Effector CD4-positive, alpha-beta T cell (primary cell): ENCODE results near the gene H6PD.

Experiments used
- DNase-seq: peaks from one replicate; pipeline ENCODE4 v3.0.0-alpha.2; 2020

The H6PD gene

GRCh38 chr1:9261496-9261895 is 26.9 kb downstream of the H6PD start:
- no peak for DNase-seq

- DNase-seq = no peak
Observed at GRCh38 chr1:9262096-9262986, 27.8 kb downstream of the H6PD start.

DNA sequence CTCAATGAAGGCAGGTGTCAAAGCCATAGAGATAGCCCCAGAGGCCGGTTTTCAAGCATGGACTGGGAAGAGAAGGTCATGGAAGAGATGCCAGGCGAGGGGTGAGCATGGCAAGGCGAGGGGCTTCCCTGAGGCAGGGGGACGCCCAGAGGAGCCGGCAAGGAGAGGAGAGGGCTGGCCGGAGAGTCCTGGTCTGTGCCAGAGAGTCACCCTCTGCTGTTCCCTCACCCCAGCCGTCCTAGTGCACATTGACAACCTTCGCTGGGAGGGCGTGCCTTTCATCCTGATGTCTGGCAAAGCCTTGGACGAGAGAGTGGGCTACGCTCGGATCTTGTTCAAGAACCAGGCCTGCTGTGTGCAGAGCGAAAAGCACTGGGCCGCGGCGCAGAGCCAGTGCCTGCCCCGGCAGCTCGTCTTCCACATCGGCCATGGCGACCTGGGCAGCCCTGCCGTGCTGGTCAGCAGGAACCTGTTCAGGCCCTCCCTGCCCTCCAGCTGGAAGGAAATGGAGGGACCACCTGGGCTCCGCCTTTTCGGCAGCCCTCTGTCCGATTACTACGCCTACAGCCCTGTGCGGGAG is 28.8 kb downstream of the H6PD start:
- no peak for DNase-seq

GRCh38 chr1:9263984-9264872 is 29.7 kb downstream of the H6PD start:
- no peak for DNase-seq

GRCh38 chr1:9265037-9265436 is 30.5 kb downstream of the H6PD start:
- DNase-seq = no peak

GRCh38 chr1:9265968-9266367 is 31.4 kb downstream of the H6PD start:
- DNase-seq = no peak

DNA sequence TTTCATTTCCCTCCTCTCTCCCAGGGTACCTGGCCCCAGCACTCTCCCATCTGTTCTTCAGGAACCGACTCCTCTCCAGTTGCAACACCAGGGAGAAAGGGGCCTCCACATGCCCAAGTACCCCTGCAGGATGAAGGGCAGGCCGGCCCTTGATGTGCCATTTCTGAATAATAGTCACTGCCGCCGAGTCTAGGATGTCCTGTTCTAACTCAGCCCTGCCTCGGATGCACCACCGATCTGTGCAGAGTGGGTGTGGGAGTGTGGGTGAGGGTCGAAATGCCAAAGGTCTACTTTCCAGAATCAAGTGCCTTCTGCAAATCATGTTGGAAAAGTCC is 32.7 kb downstream of the H6PD start:
- no peak for DNase-seq

DNA sequence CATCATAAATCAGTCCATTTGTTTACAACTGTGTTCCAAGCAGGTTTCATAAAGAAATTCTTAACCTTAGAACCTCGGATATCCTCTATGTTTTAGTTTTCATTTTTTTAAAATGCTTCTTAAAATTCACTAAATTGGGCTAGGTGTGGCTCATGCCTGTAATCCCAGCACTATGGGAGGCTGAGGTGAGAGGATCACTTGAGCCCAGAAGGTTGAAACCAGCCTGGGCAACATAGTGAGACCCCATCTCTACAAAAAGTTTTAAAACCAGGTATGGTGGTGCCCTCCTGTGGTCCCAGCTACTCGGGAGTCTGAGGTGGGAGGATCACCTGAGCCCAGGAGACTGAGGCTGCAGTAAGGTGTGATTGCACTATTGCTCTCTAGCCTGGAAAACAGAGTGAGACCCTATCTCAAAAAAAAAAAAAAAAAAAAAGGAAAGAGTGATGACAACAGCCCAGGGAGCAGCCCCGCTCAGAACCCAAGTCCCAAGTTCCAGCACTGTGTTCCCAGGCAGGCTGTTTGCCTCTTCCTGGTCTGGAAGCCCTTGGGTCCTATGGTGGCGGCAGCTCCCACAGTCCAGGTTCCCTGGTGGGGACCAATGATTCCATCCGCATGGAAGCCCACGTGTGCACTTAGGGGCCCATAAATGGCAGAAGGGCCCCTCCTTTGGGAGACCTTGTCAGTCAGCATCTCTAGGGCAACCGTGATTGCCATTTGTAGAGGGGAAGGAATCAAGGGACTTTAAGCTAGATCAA is 33.4 kb downstream of the H6PD start:
- DNase-seq = no peak

GRCh38 chr1:9269078-9269501 is 34.5 kb downstream of the H6PD start:
- no peak for DNase-seq

- no peak for DNase-seq
Observed at GRCh38 chr1:9269721-9270120, 35.1 kb downstream of the H6PD start.

- no peak for DNase-seq
Observed at GRCh38 chr1:9270290-9270883, 35.8 kb downstream of the H6PD start.

- DNase-seq = no peak
Observed at GRCh38 chr1:9271283-9271682, 36.7 kb downstream of the H6PD start.

DNA sequence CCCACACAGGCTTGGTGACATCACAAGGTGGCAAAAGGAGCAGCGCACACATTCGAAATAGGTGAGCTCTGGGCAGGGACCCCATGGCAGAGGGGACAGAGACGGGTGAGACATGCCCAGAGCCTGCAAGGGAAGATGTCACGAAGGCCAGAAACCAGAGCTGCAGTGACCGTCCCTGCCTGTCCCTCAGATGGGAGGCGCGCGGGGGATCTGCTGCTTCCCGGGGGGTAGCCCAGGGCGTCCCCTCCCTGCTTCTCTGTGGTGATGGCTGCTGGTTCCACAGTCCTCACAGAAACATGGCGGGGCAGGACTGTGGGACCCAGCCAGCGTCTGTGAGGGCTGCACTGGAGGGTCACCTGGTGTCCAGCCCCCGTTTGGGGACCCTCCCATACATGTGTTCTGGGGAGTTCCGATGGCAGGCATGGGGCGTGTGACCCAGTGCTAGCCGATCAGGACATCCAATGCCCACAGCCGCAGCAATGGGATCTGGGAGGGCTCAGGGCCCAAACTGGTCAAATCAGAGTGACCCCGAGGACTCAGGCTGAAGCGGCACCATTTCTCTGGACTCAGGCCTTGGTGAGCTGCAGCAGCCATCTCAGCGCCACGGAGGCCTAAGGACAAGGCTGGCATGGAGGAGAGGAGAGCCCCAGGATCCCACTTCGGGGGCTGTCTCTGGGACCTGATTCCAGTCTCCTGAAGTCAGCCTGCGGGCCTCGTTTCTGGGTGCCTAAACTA is 37.5 kb downstream of the H6PD start:
- DNase-seq = no peak

DNA sequence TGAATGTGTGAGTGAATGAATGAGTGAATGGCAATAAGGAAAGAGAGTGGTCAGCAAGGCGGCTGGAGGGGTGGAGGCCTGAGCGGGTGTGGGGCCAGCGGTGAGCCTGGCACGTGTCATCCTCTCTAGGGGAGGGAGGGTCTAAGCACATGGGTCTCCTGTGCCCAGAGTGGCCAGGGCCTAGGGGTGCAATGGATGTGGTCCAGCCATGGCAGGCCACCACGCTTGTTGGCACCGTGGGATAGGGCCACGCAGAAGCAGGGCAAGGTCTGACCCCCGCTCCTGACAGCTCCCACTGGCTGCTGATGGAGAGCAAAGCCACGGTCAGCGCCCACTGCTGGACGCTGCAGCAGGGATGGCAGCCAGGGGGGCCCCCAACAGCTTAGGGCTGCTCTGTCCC is 38.6 kb downstream of the H6PD start:
- DNase-seq = no peak

GRCh38 chr1:9275161-9275560 is 40.6 kb downstream of the H6PD start:
- DNase-seq = no peak

DNA sequence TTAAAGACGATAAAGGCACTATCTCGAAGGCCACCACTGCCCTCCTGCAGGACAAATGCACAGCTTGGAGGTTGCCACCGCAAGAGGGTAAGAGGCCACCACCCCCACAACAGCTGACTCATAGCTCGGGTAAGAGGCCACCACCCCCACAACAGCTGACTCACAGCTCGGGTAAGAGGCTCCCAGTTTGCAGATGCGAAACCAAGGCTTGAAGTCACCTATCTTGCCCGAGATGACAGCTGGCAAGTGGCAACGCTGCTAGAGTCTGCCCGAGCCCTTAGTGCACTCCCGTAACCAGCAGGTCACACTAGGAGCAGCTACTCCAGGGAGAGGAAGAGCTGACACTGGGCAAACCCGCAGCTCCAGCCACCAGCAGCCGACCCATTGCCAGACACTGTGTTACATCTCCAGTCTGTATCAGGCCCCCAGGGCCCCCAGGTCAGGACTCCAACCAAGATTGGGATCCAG is 41.0 kb downstream of the H6PD start:
- peak; percentile 16 for DNase-seq

GRCh38 chr1:9278116-9278515 is 43.5 kb downstream of the H6PD start:
- DNase-seq = no peak

- no peak for DNase-seq
Observed at GRCh38 chr1:9278585-9279153, 44.1 kb downstream of the H6PD start.

DNA sequence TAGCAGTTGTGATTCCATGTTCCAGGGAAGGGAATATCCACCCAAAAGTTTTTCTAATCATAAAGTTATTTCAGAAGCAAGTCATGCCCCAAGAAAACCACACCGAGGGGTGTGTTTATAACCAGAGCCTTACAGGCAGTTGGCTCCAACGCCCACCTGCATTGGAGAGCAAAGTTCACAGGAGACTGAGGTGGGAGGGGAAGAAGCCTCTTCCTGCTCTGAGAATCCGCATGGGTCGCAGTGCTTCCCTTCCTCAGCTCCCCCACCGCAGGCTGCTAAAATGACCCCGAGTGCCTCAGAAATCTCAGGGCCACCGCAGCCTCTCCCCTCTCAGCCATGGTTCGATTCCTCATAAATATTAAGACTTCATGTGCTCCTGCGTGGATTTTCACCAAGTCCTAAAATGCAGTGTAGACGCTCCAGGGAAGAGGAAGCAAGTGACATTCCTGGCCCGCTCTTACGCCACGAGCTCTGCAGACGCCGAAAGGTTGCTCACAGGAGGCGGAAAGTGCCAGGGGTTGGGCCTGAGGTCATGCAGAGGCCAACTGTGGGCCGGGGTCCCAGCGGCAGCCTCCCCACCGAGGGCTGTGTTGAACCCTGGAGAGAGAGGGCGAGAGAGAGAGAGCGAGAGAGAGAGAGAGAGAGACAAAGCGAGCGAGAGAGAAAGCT is 44.7 kb downstream of the H6PD start:
- DNase-seq = no peak

DNA sequence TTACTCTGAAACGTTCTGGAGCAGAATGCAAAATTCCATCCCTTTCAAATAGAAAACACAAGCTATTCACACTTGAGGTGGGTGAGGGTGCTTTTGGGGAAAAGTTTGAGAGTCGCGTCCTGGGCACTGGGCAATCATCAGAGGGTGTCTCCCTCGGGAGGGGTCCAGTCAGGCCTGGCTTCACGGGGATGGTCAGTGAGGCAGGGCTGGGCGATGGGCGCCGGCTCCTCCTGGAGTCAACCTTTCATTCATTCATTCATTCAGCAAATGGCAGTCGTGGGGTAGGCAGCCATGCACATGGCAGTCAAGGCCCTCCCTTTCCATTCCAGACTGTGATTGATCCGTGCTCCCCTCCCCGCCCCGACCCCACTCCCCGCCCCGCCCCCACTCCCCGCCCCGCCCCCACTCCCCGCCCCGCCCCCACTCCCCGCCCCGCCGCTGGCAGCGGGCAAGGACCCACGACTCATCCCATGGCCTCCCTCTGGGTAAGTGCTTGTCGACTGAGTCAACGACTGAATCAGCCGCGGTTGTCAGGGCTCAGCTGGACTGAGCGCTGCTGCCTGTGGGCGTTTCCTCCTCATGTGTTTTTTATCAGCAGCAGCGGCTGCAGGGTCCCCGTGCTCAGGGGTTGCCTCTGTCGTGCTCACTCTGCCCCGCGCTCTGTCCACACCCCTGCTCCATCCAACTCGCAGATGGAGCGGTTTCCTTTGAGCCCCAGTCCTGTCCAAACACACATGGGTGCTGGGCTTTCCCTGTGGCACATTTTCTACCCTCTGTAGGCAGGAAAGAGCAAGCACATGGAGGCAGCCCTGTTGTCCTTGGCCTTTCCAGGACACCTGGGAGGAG is 45.7 kb downstream of the H6PD start:
- DNase-seq = no peak
